Peyer's patch (tissue), 4 donors: Measurements from ENCODE around the gene DCAF16.

Experiments used
- POLR2A ChIP-seq, 2 donors: fragments of 450-650 bp; IDR thresholded peaks; one replicate each; pipeline ENCODE4 v1.5.1; 2017; ENCODE audit warnings: antibody characterized with exemption in 2 of 2, mild to moderate bottlenecking in 2 of 2, moderate library complexity in 2 of 2
- TF ChIP-seq, protein P1 (sequence below), 6 experiments: fragments of 450-650 bp in 4 of 6; fragments of 200-600 bp in 2 of 6; sonication (generic) in 1 of 6; IDR thresholded peaks; one replicate each; pipeline ENCODE4 v1.5.1; 2017 to 2019; ENCODE audit warnings: antibody characterized with exemption in 6 of 6, mild to moderate bottlenecking in 3 of 6, moderate library complexity in 1 of 6

DNA sequence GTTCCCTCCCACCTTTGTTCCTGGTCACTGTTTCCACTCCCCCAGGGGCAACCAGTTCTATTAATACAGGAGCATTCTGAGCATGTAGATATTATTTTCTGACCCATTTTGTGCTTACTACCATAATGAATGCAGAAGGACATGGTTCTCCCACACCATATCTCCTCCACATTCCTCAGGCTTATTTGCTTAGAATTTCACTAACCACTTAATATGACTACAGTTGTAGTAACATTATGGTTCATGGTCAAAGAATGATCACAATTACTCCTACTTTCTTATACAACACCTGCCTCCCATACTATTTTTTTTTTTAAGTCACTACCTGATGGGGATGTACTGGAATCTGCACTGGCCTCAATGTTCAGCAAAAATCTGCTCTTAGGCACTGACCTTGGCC is 21.6 kb downstream of the DCAF16 start:
- TF ChIP-seq, protein P1, sequence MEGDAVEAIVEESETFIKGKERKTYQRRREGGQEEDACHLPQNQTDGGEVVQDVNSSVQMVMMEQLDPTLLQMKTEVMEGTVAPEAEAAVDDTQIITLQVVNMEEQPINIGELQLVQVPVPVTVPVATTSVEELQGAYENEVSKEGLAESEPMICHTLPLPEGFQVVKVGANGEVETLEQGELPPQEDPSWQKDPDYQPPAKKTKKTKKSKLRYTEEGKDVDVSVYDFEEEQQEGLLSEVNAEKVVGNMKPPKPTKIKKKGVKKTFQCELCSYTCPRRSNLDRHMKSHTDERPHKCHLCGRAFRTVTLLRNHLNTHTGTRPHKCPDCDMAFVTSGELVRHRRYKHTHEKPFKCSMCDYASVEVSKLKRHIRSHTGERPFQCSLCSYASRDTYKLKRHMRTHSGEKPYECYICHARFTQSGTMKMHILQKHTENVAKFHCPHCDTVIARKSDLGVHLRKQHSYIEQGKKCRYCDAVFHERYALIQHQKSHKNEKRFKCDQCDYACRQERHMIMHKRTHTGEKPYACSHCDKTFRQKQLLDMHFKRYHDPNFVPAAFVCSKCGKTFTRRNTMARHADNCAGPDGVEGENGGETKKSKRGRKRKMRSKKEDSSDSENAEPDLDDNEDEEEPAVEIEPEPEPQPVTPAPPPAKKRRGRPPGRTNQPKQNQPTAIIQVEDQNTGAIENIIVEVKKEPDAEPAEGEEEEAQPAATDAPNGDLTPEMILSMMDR (IDR thresholded peaks at IDR 0.05): no peak
- TF ChIP-seq POLR2A (IDR thresholded peaks at IDR 0.05): no peak
